ENCODE measurements around the gene TBXAS1. TPM values are rescaled to one million over a fixed set of nuclear protein-coding genes. Genes with fewer than 3 reads are reported as not detected.

The TBXAS1 gene
- polyA plus RNA-seq, 6 donors from 2014 or later: 0.57 to 4.2 (median 2.5) TPM

DNA sequence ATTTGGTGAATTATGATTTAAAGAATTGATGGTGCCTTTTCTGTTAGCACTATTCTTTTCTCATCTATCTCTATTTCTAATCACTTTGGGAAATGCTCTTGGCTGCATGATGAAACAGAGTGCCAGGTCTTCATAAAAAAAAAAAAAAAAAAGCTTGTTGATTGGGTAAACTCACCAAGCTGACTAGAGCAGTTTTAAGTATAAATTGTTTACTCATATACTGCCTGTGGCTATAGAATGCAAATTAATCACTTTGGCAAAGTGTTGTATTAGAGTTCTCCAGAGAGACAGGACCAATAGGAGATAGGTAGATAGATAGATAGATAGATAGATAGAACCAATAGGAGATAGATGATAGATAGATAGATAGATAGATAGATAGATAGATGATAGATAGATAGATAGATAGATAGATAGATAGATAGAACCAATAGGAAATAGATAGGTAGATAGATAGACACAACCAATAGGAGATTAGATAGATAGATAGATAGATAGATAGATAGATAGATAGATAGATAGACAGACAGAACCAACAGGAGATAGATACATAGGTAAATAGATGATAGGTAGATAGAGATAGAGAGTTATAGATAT lies 20.1 kb upstream of the TBXAS1 start:
- H3K9me3 Mint-ChIP-seq: peaks cover 0 to 15% (median 4%) of the 10 kb centered on the region in 7 donors
- DNase-seq (no peak), ATAC-seq (ENCODE audit: low read depth in 2 of 2) (no peak)
- peaks cover 0 to 17% of the 10 kb centered on the region in 2 donors for H3K36me3 Mint-ChIP-seq
- peaks cover 4 to 19% (median 4%) of the 10 kb centered on the region in 3 donors for H3K27me3 Mint-ChIP-seq
- peak overlapping the region in 2 of 6 donors; percentile 0 to 15 for H3K27ac Mint-ChIP-seq
- peaks cover 0 to 2% (median 0%) of the 10 kb centered on the region in 3 donors for H3K4me1 Mint-ChIP-seq
- no peak overlapping the region for H3K4me3 Mint-ChIP-seq

DNA sequence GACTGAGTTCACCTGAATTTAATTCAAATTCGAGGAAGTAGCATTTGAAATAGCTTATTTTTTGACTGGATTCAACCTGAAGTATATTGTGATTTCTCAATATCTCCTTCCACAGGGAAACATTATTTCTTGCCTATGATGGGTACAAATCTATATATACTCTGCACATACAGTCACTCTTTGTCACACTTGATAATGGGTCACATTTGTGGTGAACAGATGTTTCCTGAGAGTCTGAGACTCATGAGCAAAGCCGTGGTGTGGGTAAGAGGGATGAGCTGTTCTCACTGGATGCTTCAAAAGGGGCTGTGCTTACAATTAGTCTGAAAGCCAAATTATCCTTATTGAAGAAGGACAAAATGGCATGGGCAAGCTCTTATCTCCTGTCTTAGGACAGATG lies 18.0 kb upstream of the TBXAS1 start:
- ATAC-seq (ENCODE audit: low read depth in 2 of 2) (no peak), DNase-seq (no peak)
- Mint-ChIP-seq H3K9me3 (peaks cover 0 to 8% (median 5%) of the 10 kb centered on the region in 7 donors), H3K27ac (peak overlapping the region in 1 of 6 donors; percentile 0), H3K4me3 (no peak overlapping the region), H3K4me1 (peaks cover 0 to 2% (median 0%) of the 10 kb centered on the region in 3 donors), H3K27me3 (peaks cover 4 to 19% (median 4%) of the 10 kb centered on the region in 3 donors), H3K36me3 (peaks cover 2 to 16% of the 10 kb centered on the region in 2 donors)

DNA sequence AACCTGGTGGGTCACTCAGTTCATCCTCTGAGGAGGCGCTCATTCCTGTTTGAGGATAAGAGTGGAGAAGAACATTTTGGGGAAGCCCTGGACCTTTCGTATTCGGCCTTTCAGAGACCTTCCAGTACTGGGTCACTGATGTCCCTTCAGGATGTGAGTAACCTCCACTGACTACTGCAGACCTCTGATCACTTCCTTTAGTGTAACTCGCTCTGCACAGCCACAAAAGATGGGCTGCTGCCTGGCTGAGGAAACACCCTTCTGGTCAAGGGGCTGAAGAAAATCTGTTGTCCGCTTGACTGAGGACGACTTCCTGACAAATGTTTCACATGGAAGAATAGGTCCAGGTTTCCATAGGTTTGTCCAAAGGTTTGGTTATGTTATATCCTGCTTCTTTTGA lies 15.9 kb upstream of the TBXAS1 start:
- ATAC-seq (ENCODE audit: low read depth in 2 of 2) (no peak), DNase-seq (no peak)
- no peak overlapping the region for H3K27ac Mint-ChIP-seq
- peaks cover 4 to 11% of the 10 kb centered on the region in 2 donors for H3K36me3 Mint-ChIP-seq
- no peaks in the 10 kb centered on the region for H3K4me1 Mint-ChIP-seq
- no peak overlapping the region for H3K4me3 Mint-ChIP-seq
- H3K27me3 Mint-ChIP-seq: peaks cover 0 to 10% (median 9%) of the 10 kb centered on the region in 3 donors
- H3K9me3 Mint-ChIP-seq: peaks cover 0 to 11% (median 8%) of the 10 kb centered on the region in 7 donors

DNA sequence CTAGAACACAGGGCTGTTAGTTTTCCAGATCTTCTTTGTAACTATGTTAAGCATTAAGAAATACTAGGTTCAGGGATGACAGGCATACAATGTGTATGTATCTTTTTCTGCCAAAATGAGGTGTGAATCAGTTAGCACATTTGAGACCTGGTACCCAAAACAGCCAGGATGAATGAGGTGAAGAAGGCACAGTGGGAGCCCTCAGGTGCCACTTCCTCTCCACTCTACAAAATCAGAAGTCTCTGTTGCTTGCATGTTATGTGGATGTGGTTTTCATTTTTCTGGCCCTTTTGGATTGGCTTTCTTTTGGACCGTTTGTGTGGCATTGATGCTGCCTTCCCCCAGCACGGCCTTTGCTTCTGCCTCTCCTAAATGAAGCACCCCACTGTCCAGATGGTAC lies 15.4 kb upstream of the TBXAS1 start:
- Mint-ChIP-seq H3K4me1 (no peaks in the 10 kb centered on the region), H3K27ac (peak overlapping the region in 1 of 6 donors; percentile 49), H3K27me3 (peaks cover 0 to 10% (median 3%) of the 10 kb centered on the region in 3 donors), H3K9me3 (peaks cover 0 to 11% (median 8%) of the 10 kb centered on the region in 7 donors), H3K36me3 (peaks cover 4 to 11% of the 10 kb centered on the region in 2 donors), H3K4me3 (no peak overlapping the region)
- ATAC-seq (ENCODE audit: low read depth in 2 of 2) (no peak), DNase-seq (no peak)

DNA sequence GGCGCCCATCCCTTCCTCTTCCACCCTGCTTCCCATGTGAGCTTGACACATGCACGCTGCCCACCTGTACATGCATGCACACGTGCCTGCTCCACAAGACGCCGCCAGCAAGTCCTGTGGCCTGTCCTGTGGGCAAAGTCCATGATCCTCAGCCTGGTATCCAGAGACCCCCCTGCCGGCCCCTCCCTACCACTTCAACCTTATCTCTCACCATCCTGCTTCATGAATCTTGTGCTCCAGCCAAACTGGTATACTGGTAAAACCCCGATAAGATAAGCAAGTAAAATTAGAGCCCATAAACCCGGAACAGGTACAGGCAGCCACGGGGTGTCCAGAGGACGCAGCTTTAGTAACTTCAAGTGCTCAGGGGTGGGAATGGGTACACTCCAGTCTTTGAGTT lies 11.8 kb upstream of the TBXAS1 start:
- peak overlapping the region in 1 of 8 donors; percentile 25 for H3K4me3 Mint-ChIP-seq
- no peaks in the 10 kb centered on the region for H3K4me1 Mint-ChIP-seq
- no peak for ATAC-seq (ENCODE audit: low read depth in 2 of 2)
- H3K27me3 Mint-ChIP-seq: peaks cover 0 to 5% (median 0%) of the 10 kb centered on the region in 3 donors
- H3K27ac Mint-ChIP-seq: no peak overlapping the region
- H3K36me3 Mint-ChIP-seq: peaks cover 4 to 11% of the 10 kb centered on the region in 2 donors
- peaks cover 0 to 11% (median 8%) of the 10 kb centered on the region in 7 donors for H3K9me3 Mint-ChIP-seq
- no peak for DNase-seq

DNA sequence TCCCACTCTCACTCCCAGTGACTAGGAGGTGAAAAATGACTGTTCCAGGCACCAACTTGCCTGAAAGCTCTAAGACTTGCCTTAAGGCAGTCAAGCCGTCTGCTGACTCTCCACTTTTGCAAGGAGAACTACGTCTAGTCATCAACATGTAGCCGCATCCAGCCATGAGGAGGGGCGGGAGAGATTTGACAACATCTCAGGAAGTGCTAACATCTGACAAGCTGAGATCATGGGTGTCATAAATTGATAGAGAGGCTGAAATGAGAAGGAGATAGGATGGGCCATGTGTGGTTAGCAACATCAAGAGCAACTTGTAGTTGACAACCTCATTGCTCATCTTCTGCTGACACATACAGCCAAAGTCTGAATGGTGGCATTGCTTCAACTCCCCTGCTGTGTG lies 9.0 kb upstream of the TBXAS1 start:
- no peak for ATAC-seq (ENCODE audit: low read depth in 2 of 2)
- no peaks in the 10 kb centered on the region for H3K4me1 Mint-ChIP-seq
- peaks cover 0 to 5% (median 0%) of the 10 kb centered on the region in 3 donors for H3K27me3 Mint-ChIP-seq
- no peak overlapping the region for H3K4me3 Mint-ChIP-seq
- no peak for DNase-seq
- peaks cover 4 to 11% of the 10 kb centered on the region in 2 donors for H3K36me3 Mint-ChIP-seq
- H3K9me3 Mint-ChIP-seq: peaks cover 0 to 11% (median 8%) of the 10 kb centered on the region in 7 donors
- no peak overlapping the region for H3K27ac Mint-ChIP-seq

DNA sequence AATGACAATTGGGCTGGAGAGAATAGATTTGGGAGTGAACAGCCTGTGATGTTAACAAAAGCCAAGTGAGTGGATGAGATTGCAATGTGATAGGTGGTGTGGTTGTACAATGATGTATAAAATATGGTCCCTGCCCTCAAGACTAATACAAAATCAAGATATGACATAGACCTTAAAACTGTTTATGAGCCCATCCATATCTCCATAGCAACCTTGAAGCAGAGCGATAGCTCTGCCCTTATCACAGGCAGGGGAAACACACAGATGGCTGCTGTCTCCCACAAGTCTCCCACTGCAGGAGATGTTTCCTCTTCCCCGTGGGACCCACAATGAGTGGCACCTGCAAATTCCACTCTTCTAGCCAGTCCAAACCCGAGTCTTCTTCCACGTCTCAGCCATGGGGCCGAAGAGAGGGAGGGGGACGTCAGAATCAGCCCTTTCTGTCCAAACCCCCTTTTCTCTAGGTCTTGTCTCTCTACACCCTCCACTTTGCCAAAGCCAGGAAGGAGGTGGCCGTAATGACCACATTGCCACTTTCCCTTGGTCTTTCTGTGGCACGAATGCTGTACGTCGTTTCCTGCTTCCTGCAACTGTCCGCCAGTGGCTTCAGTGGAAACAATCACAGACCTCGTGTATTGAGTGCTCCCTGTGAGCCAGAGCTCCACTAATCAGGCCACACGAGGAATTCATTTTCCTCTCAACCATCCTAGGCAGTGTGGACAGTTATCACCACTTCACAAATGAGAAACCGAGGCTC lies 7.5 kb upstream of the TBXAS1 start:
- Mint-ChIP-seq H3K4me1 (no peaks in the 10 kb centered on the region), H3K27me3 (peaks cover 0 to 5% (median 0%) of the 10 kb centered on the region in 3 donors), H3K9me3 (peaks cover 0 to 7% (median 3%) of the 10 kb centered on the region in 7 donors), H3K27ac (no peak overlapping the region), H3K36me3 (no peaks in the 10 kb centered on the region), H3K4me3 (no peak overlapping the region)
- no peak for DNase-seq
- ATAC-seq (ENCODE audit: low read depth in 2 of 2): no peak

DNA sequence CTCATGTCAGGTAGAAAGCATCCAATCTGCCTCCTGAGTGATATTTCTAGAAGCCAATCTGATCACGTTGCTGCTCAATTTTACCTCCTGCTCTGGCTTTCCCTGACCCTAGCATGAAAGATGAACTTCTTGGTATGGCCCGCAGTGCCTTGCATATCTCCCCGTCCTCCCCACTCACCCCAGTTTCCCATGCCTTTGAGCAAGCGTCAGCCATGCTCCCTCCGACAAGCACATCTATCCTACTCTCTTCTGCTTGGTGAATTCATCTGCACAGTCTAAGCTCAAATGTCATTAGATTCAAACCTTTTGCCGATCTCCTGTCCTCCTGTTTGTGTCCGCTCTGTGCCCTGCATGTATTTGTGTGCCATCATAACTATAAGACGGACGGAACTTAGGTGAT lies 6.2 kb upstream of the TBXAS1 start:
- no peaks in the 10 kb centered on the region for H3K27me3 Mint-ChIP-seq
- H3K4me3 Mint-ChIP-seq: no peak overlapping the region
- H3K27ac Mint-ChIP-seq: no peak overlapping the region
- ATAC-seq (ENCODE audit: low read depth in 2 of 2): no peak
- DNase-seq: no peak
- H3K4me1 Mint-ChIP-seq: peaks cover 0 to 6% (median 3%) of the 10 kb centered on the region in 3 donors
- H3K36me3 Mint-ChIP-seq: no peaks in the 10 kb centered on the region
- H3K9me3 Mint-ChIP-seq: peaks cover 0 to 3% (median 0%) of the 10 kb centered on the region in 7 donors

DNA sequence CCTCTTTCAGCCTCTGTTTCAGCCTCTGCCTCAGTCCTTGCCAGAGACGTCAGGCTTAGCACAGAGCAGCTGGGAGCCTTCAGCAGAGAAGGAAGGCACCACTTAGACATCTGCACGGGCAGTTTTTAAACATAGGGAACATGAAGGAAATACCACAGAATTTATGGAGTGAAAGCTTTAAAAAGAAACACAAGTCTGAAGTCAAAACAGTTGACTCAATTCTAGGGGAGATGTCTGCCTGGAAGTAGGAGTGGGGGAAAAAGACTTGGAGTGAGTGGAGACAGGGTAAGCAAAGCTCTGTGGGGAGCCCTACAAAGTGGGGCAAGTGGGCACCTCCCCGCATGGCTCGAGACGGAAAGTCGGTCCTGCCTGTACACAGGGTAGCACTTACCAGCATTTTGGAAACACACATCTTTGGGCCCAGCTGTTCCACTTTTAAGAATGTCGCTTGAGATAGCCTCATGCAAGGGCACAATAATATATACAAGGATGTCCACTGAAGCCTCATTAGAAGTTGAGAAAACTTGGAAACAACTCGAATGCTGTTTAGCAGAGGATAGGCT lies 5.0 kb upstream of the TBXAS1 start:
- DNase-seq: no peak
- peaks cover 9 to 17% (median 12%) of the 10 kb centered on the region in 3 donors for H3K4me1 Mint-ChIP-seq

DNA sequence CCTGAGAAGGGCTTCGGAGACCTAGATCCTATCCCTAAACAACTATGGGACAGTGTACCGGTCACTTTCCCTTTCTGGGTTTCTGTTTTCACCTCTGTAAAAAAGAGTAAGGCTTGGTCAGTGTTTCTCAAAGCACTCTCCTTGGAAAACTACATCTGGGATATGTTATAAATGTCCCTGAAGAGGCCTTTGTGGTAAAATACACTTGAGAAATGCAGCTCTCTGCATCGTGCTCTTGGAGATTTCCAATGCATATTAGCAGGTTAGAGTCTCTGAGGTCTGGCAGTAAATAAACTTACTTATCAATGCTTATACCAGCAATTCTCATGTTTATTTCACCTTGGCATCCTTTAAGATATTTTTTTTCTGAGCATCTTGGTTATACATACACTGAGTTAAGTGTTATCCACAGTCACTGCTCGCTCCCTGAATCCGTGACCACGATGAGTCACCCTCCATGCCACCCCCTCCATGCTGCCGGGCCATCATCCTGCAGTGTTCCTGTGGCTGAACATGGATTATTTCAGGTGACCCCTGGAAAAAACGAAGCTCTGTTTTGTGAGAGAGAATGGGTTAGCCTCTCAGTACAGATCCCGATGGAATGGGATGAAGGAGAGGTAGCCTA lies 3.3 kb upstream of the TBXAS1 start:
- Mint-ChIP-seq H3K9me3 (no peaks in the 10 kb centered on the region), H3K27ac (peak overlapping the region in 1 of 6 donors; percentile 76), H3K36me3 (no peaks in the 10 kb centered on the region), H3K4me3 (no peak overlapping the region), H3K27me3 (no peaks in the 10 kb centered on the region), H3K4me1 (peaks cover 22 to 34% (median 27%) of the 10 kb centered on the region in 3 donors)
- ATAC-seq (ENCODE audit: low read depth in 2 of 2) (no peak), DNase-seq (no peak)

More for the DNA sequence above, 5.0 kb upstream of the TBXAS1 start:
- H3K9me3 Mint-ChIP-seq: no peaks in the 10 kb centered on the region
- no peaks in the 10 kb centered on the region for H3K27me3 Mint-ChIP-seq
- no peak for ATAC-seq (ENCODE audit: low read depth in 2 of 2)
- no peak overlapping the region for H3K4me3 Mint-ChIP-seq
- no peaks in the 10 kb centered on the region for H3K36me3 Mint-ChIP-seq
- H3K27ac Mint-ChIP-seq: no peak overlapping the region

DNA sequence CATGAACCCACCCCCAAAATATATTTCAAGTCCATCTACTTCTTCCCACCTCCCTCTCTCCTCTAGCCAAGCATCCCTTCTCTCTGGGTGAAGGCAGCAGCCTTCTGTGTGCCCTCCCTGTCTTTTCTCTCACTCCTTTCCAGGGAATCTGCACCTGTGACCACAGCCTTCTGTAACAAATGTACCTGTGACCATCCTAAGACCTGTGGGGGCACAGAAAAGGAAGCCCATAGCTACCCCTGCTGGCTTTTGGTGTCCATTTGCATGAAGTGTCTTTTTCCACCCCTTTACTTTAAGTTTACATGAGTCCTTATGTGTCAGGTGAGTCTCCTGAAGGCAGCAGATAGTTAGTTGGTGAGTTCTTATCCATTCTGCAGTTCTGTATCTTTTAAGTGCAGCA lies 2.0 kb upstream of the TBXAS1 start:
- Mint-ChIP-seq H3K9me3 (peaks cover 0 to 2% (median 0%) of the 10 kb centered on the region in 7 donors), H3K4me1 (peaks cover 27 to 40% (median 34%) of the 10 kb centered on the region in 3 donors), H3K27me3 (no peaks in the 10 kb centered on the region), H3K4me3 (no peak overlapping the region), H3K36me3 (no peaks in the 10 kb centered on the region), H3K27ac (no peak overlapping the region)
- no peak for ATAC-seq (ENCODE audit: low read depth in 2 of 2)
- DNase-seq: no peak

DNA sequence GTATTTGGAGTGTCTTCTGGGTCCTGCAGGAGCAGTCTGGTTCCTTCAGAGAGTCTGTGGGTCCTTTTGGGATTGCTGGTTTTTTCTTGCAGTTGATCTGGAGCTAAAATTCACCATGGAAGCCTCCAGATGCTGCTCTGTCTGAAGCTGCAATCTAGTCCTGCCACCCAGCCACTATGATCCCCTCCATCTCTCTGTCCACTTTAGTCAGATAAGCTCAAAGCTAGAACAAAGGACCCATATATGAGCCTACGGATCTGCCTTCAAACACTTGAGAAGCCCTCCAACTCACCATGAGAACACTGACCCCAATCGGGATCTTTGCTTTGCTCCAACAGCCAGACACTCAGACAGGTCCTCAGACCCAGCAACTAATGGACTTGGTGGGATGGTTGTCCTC lies 618 bp upstream of the TBXAS1 start:
- peaks cover 0 to 7% (median 4%) of the 10 kb centered on the region in 7 donors for H3K9me3 Mint-ChIP-seq
- H3K27me3 Mint-ChIP-seq: no peaks in the 10 kb centered on the region
- DNase-seq (no peak), ATAC-seq (ENCODE audit: low read depth in 2 of 2) (no peak)
- H3K36me3 Mint-ChIP-seq: peaks cover 0 to 10% of the 10 kb centered on the region in 2 donors
- H3K4me3 Mint-ChIP-seq: peak overlapping the region in 5 of 8 donors; percentile 17 to 74 (median 64)
- H3K4me1 Mint-ChIP-seq: peaks cover 27 to 40% (median 34%) of the 10 kb centered on the region in 3 donors
- H3K27ac Mint-ChIP-seq: peak overlapping the region in 3 of 6 donors; percentile 26 to 86 (median 75)

DNA sequence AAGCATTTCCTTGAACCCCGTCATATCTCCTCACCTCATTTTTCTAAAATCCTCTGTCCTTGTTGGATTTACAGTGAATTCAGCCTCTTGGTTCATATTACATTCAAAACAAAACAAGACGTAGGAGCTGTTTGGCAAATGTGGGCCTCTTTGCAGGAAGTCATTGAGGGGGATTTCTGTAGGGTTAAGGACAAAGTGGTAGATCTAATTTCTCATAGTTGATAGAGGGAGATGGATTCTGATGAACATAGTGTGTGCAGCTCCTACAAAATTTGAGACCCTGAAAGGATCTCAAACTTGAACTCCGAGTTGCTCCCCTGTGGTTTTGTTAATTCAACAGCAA lies 682 bp downstream of the TBXAS1 start:
- Mint-ChIP-seq H3K36me3 (peaks cover 0 to 18% of the 10 kb centered on the region in 2 donors), H3K27me3 (no peaks in the 10 kb centered on the region), H3K9me3 (peaks cover 5 to 20% (median 9%) of the 10 kb centered on the region in 7 donors), H3K4me1 (peaks cover 27 to 40% (median 34%) of the 10 kb centered on the region in 3 donors), H3K4me3 (peak overlapping the region in 7 of 8 donors; percentile 19 to 78 (median 62)), H3K27ac (peak overlapping the region; percentile 22 to 86 (median 52))
- DNase-seq: no peak
- ATAC-seq (ENCODE audit: low read depth in 2 of 2): peak in 1 of 2 donors; percentile 29

Data from naive B cell (primary cell).